Activated T-helper 17 cell treated with anti-CD3 and anti-CD28 coated beads, Interleukin-2, amount 50 U/mL, for 72 hours (primary cell): Measurements from ENCODE around the gene NRXN3. TPM values are rescaled to one million over a fixed set of nuclear protein-coding genes. Genes with fewer than 3 reads are reported as not detected.

ENCODE experiments used
- ATAC-seq: fragments of 150-1000 bp; cut with Tn5 transposase; replicated peaks from 2 replicates; pipeline ENCODE4 v1.10.0; 2021; ENCODE audit warnings: mild to moderate bottlenecking, moderate library complexity
- H3K27ac Mint-ChIP-seq: one replicate; pipeline ENCODE4 v1.8.0; 2022; ENCODE audit warnings: mixed read lengths
- H3K27me3 Mint-ChIP-seq: one replicate; pipeline ENCODE4 v1.8.0; 2022; ENCODE audit warnings: mixed read lengths
- H3K36me3 Mint-ChIP-seq: one replicate; pipeline ENCODE4 v1.8.0; 2022; ENCODE audit warnings: low read depth, mild to moderate bottlenecking, mixed read lengths
- H3K4me1 Mint-ChIP-seq: one replicate; pipeline ENCODE4 v1.8.0; 2022; ENCODE audit warnings: mixed read lengths
- H3K4me3 Mint-ChIP-seq: one replicate; pipeline ENCODE4 v1.8.0; 2022; ENCODE audit warnings: mild to moderate bottlenecking, mixed read lengths
- H3K9me3 Mint-ChIP-seq: one replicate; pipeline ENCODE4 v1.8.0; 2022; ENCODE audit warnings: mixed read lengths
- total RNA-seq, 2 donors: library from RNA; stranded (reverse); gene quantifications; one replicate each; pipeline ENCODE4 v1.2.3, GENCODE V29; 2022

The NRXN3 gene
- total RNA-seq, 2 donors from 2014 or later = not detected

DNA sequence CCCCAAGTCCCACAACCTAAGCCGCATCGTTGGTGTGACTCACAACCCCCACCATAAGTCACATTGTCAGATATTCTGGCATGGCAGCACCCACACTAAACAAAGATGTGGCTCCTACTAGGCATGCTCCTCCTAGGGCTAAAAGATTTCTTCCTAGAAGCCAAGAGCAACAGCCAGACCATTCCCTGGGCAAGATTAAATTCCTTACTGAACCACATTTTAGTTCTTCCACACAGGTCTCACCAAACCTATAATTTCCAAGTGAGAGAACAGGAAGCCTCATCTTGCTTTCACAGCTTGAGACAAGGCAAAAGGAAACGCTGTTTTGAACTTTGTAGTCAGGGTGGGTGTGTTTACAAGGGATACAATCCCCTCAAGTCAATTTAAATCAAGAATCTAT lies 1408.3 kb downstream of the NRXN3 start:
- Mint-ChIP-seq H3K4me1 (no peaks in the 10 kb centered on the region), H3K27ac (no peak overlapping the region), H3K4me3 (no peak overlapping the region), H3K36me3 (no peaks in the 10 kb centered on the region), H3K27me3 (no peaks in the 10 kb centered on the region), H3K9me3 (no peaks in the 10 kb centered on the region)
- ATAC-seq = no peak

- Mint-ChIP-seq H3K9me3 (peaks cover 4% of the 10 kb centered on the region), H3K27me3 (no peaks in the 10 kb centered on the region), H3K4me1 (no peaks in the 10 kb centered on the region), H3K27ac (no peak overlapping the region), H3K4me3 (no peak overlapping the region), H3K36me3 (no peaks in the 10 kb centered on the region)
- ATAC-seq = no peak
Observed at GRCh38 chr14:79580414-79580813, 1410.2 kb downstream of the NRXN3 start.

GRCh38 chr14:79580906-79581305 lies 1410.7 kb downstream of the NRXN3 start:
- no peak overlapping the region for H3K4me3 Mint-ChIP-seq
- H3K9me3 Mint-ChIP-seq = peaks cover 4% of the 10 kb centered on the region
- H3K36me3 Mint-ChIP-seq = no peaks in the 10 kb centered on the region
- ATAC-seq = no peak
- H3K4me1 Mint-ChIP-seq = no peaks in the 10 kb centered on the region
- no peak overlapping the region for H3K27ac Mint-ChIP-seq
- no peaks in the 10 kb centered on the region for H3K27me3 Mint-ChIP-seq

GRCh38 chr14:79581912-79582576 lies 1411.9 kb downstream of the NRXN3 start:
- no peaks in the 10 kb centered on the region for H3K36me3 Mint-ChIP-seq
- no peak overlapping the region for H3K4me3 Mint-ChIP-seq
- H3K27me3 Mint-ChIP-seq = no peaks in the 10 kb centered on the region
- no peak overlapping the region for H3K27ac Mint-ChIP-seq
- ATAC-seq = no peak
- no peaks in the 10 kb centered on the region for H3K4me1 Mint-ChIP-seq
- H3K9me3 Mint-ChIP-seq = peaks cover 4% of the 10 kb centered on the region

DNA sequence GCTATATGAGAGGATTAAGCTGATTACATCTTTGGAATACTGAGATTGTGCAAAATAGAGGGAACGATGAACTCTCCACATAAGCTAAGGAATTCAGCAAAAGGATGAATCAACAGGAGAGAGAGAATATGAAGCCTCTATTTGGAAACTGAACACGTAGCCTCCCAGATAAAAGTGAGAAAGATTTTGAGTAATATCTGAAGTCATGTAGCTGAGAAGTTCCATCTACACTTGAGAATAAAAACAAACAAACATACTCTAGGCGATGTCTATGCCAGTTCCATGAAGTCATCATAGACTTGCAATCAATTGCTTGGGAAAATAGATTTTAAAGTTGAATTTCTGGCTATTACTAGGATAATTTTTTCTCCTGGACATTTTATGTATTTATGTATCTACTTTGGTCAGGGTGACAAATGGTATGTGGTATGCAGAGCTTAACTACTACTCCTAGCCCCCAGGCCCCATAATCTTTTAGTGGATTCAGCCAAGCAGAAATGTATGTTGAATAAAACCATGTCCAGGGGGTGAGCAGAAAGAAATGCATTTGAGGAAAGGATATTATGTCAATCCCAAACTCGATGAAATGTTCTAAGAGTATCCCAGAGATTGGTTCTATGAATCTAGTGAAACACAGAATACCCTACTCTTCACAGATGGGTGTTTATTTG lies 1413.7 kb downstream of the NRXN3 start:
- ATAC-seq = no peak
- no peaks in the 10 kb centered on the region for H3K27me3 Mint-ChIP-seq
- no peaks in the 10 kb centered on the region for H3K36me3 Mint-ChIP-seq
- H3K27ac Mint-ChIP-seq = no peak overlapping the region
- H3K4me3 Mint-ChIP-seq = no peak overlapping the region
- peaks cover 4% of the 10 kb centered on the region for H3K9me3 Mint-ChIP-seq
- H3K4me1 Mint-ChIP-seq = no peaks in the 10 kb centered on the region

DNA sequence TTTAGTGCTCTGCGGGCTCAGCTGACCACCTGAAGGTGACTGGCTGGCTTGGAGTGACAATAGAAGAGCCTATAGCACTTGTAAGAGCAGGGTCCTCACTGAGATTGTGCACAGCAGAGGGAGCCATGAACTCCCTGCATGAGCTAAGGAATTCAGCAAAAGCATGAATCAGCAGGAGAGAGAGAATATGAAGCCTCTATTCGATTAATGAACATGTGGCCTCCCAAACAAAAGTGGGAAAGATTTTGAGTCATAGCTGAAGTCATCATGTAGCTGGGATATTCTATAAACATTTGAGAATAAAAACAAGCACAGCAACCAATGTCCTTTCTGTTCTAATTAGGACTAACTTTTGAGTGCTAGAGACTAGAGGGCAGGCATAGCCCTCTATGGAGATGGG lies 1414.5 kb downstream of the NRXN3 start:
- no peaks in the 10 kb centered on the region for H3K36me3 Mint-ChIP-seq
- H3K27me3 Mint-ChIP-seq = no peaks in the 10 kb centered on the region
- H3K9me3 Mint-ChIP-seq = peaks cover 4% of the 10 kb centered on the region
- ATAC-seq = no peak
- H3K27ac Mint-ChIP-seq = no peak overlapping the region
- H3K4me3 Mint-ChIP-seq = no peak overlapping the region
- no peaks in the 10 kb centered on the region for H3K4me1 Mint-ChIP-seq

DNA sequence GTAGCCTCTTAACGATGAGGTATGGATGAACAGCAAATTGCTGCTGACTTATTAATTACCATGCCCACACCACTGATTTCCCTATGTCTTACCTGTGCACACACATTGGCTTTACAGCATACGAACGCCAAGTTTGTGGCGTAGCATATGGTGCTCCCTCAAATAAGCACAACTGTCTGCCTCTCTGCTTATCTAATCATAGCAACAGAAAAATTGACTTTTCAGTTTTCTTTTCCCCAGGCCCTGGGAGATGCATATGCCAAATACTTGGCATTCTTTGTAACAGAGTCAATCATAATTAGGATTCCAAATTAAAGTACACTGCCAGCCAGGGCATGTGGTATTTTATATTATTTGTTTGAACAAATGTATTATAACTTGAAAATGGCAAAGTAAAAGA lies 1415.7 kb downstream of the NRXN3 start:
- Mint-ChIP-seq H3K4me1 (no peaks in the 10 kb centered on the region), H3K27me3 (no peaks in the 10 kb centered on the region), H3K4me3 (no peak overlapping the region), H3K36me3 (no peaks in the 10 kb centered on the region), H3K27ac (no peak overlapping the region), H3K9me3 (peaks cover 8% of the 10 kb centered on the region)
- no peak for ATAC-seq

DNA sequence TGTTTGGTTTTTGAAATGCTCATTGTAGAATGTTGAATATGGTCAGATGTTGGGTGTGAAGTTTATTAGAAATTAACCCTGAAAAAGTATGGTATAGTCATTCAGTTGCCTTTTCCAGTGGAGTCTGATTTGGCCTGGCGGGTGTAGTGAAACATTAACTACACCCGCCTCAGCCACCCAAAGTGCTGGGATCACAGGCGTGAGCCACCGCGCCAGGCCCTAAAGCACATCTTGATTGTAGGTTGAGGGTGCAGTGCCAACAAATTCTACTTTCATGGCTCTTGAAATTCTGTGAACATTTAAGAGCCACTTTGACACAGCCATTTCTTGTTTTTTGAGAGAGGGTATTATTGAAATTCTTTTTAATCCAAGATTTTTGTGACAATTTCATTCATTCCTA lies 1416.2 kb downstream of the NRXN3 start:
- Mint-ChIP-seq H3K4me3 (no peak overlapping the region), H3K36me3 (no peaks in the 10 kb centered on the region), H3K4me1 (no peaks in the 10 kb centered on the region), H3K27me3 (no peaks in the 10 kb centered on the region), H3K9me3 (peaks cover 8% of the 10 kb centered on the region), H3K27ac (no peak overlapping the region)
- ATAC-seq = no peak

- H3K27ac Mint-ChIP-seq = no peak overlapping the region
- H3K4me1 Mint-ChIP-seq = no peaks in the 10 kb centered on the region
- H3K4me3 Mint-ChIP-seq = no peak overlapping the region
- ATAC-seq = no peak
- H3K36me3 Mint-ChIP-seq = no peaks in the 10 kb centered on the region
- H3K9me3 Mint-ChIP-seq = peaks cover 8% of the 10 kb centered on the region
- no peaks in the 10 kb centered on the region for H3K27me3 Mint-ChIP-seq
Observed at GRCh38 chr14:79586989-79587598, 1416.9 kb downstream of the NRXN3 start.

DNA sequence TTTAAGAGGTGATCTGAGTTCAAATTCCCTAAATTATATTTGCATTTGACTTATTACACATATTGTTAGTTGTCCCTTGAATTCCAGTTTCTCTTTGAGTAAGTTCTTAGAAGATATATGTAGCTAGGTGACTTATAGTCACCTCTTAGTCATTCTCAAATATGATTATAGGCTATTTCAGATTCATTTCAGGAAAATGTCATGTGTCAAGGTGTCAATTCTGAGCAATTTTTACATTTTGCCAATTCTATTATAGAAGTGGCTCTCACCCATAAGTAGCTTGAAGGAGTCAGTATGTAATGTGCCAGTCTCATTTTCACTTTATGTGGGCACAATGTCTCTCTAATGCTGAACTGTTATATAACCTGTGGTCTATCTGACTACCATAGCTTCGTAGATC lies 1417.7 kb downstream of the NRXN3 start:
- no peak overlapping the region for H3K4me3 Mint-ChIP-seq
- no peaks in the 10 kb centered on the region for H3K36me3 Mint-ChIP-seq
- H3K27me3 Mint-ChIP-seq = no peaks in the 10 kb centered on the region
- H3K4me1 Mint-ChIP-seq = no peaks in the 10 kb centered on the region
- ATAC-seq = peak; percentile 19
- no peak overlapping the region for H3K27ac Mint-ChIP-seq
- H3K9me3 Mint-ChIP-seq = peaks cover 8% of the 10 kb centered on the region

- Mint-ChIP-seq H3K4me1 (no peaks in the 10 kb centered on the region), H3K36me3 (no peaks in the 10 kb centered on the region), H3K9me3 (peaks cover 8% of the 10 kb centered on the region), H3K27ac (no peak overlapping the region), H3K4me3 (no peak overlapping the region), H3K27me3 (no peaks in the 10 kb centered on the region)
- ATAC-seq = no peak
Observed at GRCh38 chr14:79588398-79588797, 1418.2 kb downstream of the NRXN3 start.

DNA sequence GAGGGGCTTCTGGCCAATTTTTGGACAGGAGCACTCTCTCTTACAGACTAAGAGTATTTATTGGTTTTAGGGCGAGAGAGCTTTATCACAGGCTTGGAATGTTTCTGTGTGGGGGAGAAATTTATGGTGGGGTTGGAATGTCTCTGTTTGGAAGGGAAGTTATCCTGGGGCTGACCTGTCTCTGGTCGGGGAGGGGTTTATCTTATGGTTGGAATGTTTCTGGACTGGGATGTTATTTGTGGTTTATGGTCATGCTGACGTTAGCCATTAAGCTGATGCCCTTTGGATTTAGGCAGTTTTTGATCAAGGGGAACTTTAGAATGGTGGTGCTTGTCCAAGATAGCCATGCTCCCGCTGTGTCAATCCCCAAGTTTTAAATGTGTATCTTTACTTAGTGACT lies 1426.4 kb downstream of the NRXN3 start:
- H3K36me3 Mint-ChIP-seq = no peaks in the 10 kb centered on the region
- no peaks in the 10 kb centered on the region for H3K9me3 Mint-ChIP-seq
- no peak for ATAC-seq
- H3K27me3 Mint-ChIP-seq = no peaks in the 10 kb centered on the region
- H3K4me1 Mint-ChIP-seq = no peaks in the 10 kb centered on the region
- H3K27ac Mint-ChIP-seq = no peak overlapping the region
- H3K4me3 Mint-ChIP-seq = no peak overlapping the region

GRCh38 chr14:79597566-79597965 lies 1427.4 kb downstream of the NRXN3 start:
- Mint-ChIP-seq H3K4me3 (no peak overlapping the region), H3K4me1 (no peaks in the 10 kb centered on the region), H3K27ac (no peak overlapping the region), H3K27me3 (no peaks in the 10 kb centered on the region), H3K36me3 (no peaks in the 10 kb centered on the region), H3K9me3 (no peaks in the 10 kb centered on the region)
- no peak for ATAC-seq

DNA sequence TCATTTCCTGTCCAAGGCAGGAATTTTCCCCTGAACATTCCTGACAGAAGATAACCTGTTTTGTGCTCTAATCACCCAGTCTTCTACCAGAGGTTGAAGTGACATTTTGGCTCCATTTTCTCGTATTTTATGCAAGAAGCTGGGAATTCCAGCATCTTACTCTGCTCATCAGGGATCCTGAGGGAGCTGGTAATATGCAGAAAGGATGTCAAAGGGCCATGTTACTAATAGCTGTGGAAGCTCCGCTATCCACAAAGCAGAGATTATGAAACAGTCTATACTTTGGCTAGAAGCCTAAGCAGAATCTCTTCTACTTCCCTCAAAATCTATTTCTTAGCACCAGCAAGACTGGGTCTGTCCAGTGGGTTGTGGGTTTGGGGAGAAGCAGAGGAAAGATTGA lies 1428.2 kb downstream of the NRXN3 start:
- H3K4me3 Mint-ChIP-seq = no peak overlapping the region

GRCh38 chr14:79599239-79599638 lies 1429.1 kb downstream of the NRXN3 start:
- no peaks in the 10 kb centered on the region for H3K27me3 Mint-ChIP-seq
- ATAC-seq = no peak
- H3K4me1 Mint-ChIP-seq = no peaks in the 10 kb centered on the region
- H3K9me3 Mint-ChIP-seq = no peaks in the 10 kb centered on the region
- H3K4me3 Mint-ChIP-seq = no peak overlapping the region
- no peak overlapping the region for H3K27ac Mint-ChIP-seq
- H3K36me3 Mint-ChIP-seq = no peaks in the 10 kb centered on the region

More for the DNA sequence above, 1428.2 kb downstream of the NRXN3 start:
- no peaks in the 10 kb centered on the region for H3K4me1 Mint-ChIP-seq
- no peak overlapping the region for H3K27ac Mint-ChIP-seq
- no peaks in the 10 kb centered on the region for H3K9me3 Mint-ChIP-seq
- no peaks in the 10 kb centered on the region for H3K36me3 Mint-ChIP-seq
- no peak for ATAC-seq
- H3K27me3 Mint-ChIP-seq = no peaks in the 10 kb centered on the region
